GM21825 (cell line): ENCODE measurements around the gene KCNMA1.

Experiments
- ATAC-seq: cut with Tn5 transposase; IDR thresholded peaks from one replicate; pipeline ENCODE4 v1.9.1; 2021; ENCODE audit warnings: mild to moderate bottlenecking, moderate library complexity; ENCODE audit not compliant: unreplicated experiment

KCNMA1 gene

DNA sequence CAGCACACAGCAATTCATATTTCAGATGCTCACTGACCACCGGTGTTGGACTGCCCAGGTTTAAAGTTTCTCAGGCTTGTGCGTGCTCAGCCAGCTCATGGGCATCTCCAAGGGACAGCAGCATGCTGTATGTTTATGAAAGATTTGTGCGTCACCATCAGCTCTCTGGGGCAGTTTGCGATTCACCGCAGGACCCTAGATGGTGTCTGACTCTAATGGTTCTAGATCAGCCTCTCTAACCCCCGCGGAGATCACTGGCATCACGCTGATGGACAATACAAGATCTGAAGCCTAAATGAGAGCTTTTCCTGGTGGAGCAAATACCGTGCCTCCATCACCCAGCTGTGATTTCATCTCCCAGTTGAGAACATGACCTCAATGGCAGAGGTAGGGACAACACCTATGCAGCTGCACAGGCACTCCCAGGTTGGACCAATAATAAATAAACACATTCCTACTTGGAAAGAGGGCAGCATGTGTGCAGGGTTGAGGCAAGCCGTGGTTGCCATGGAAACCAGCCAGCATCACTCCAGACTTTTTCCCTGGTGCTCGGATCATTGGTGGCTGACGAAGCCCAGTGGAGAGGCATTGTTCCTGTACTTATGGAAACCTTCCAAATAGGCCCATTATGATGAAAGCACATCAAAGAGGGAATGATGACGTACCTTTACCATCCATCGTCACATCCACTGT, 253.6 kb downstream of the KCNMA1 start:
- no peak for ATAC-seq

DNA sequence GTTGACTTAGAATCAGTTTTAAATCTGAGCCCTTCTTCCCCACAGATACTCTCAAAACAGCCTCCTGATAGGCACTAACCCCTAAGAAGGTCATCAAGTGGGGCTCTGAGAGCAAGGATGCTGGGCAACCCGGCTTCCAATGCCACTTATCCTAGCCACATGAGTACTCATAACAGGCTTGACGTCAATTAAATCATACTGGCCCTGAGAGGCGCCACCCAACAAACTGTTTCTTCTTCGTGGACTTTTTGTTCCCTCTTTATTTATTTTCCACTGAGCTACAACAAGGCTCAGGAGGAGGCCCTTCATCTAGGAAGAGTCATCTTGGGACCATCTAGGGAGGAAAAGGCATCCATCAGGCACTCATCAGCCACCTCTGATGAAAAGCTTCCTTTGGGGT, 255.9 kb downstream of the KCNMA1 start:
- no peak for ATAC-seq

DNA sequence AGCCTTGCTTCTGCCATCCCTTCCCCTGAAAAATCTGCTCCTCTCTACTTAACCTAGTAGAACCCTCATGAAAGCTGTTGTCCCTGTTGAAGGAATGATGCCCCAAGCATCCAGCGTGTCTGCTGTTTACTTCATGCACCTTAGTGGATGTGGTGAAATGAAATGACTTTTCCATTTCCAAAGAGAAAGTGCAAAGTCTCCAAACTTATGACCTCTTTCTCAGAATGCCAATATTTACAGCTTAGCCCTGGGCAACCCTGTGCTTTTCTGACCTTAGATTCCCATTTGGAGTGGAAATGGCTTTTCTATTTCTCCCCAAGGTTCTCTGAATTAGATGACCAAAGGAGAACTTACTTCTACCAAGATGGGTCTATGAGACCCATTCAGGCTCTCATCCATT, 256.9 kb downstream of the KCNMA1 start:
- no peak for ATAC-seq

DNA sequence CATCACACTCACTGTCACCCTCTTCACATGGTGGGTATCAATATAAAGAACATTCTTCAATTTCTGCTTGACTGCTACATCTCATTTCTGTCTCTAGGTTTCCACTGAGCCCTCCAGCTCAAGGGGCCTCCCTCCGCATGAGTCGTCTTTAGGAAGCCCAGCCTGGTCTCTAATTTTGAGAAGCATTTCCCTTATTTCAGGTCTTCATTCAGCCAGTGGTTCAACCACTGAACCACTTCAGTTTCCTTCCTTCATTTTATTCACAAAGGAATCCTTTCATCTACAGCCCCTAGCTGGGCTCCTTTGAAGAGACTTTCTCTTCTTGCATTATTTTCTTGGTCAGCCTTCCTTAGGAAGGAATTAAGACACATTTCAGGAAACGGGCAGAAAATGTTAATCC, 257.4 kb downstream of the KCNMA1 start:
- ATAC-seq = no peak

DNA sequence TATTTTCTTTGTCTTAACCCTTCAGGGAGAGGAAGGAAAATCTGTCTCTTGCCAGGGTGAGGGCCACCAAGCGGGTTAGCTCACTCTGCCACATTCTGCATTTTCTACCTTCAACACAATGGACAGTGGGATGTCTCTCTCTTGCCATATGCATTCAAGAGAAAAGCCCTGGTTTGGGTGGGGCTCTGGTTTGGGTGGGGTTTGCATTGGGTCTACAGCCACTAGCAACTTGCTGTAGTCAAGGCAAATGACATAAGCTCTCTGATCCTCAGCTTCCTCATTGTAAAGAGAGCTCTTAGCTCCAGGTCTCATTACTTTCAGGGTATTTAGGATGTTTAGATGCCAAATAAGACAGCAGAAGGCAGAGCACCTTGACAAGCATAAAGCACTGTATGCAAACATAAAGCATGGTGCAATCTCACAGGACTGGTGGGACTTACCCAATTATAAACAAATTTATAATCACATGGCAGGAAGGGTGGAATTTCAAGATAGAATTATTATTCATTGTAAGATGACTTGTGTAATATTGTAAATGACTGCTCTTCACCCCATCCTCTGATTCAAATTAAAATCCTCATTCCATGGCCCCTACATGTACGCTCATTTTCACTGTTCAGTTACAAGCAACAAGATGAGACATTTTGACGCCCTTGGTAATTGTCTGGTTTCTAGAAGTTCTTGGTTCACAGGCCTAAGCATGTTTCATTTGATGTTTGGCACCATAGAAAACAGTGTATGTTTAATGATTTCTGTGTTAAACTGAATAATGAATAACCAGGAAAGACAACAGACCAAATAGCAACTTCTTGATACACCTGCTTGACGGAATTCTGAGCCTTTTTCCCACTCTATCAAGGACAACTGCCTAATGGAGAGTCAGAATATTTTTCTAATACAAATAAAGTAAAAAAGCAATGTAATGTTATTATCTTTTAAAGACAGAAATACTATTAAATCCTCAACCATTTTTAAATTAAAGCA, 258.9 kb downstream of the KCNMA1 start:
- ATAC-seq = no peak

DNA sequence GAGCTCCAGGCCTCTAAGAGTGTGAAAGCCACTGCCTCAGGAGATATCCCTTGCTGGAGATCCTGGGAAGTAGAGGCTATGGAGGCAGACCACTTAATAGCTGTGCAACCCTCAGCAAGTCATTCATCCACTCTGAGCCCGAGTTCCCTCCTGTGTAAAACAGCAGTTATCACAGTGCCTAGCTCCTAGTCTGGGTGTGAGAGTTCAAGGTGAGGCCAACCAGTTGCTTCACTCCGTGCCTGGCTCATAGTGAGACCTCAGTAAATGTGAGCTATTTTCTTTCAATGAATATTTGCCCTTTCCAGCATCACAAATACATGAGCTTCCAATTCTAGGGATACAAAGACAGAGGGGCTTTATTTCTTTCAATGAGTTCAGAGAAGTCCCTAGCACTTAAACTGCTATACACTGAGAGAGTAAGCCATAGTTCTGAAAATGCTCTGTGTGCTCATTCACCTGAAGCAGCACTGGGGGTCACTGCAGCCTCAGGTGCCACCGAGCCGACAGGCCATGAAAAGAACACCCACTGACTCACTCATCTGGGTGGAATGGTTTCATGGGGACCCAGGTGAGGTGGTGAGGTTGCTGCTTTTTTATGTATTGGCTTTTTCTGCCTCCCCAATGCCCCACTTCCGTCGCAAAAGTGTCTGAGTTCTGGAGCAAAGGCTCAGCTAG, 259.8 kb downstream of the KCNMA1 start:
- ATAC-seq = no peak

DNA sequence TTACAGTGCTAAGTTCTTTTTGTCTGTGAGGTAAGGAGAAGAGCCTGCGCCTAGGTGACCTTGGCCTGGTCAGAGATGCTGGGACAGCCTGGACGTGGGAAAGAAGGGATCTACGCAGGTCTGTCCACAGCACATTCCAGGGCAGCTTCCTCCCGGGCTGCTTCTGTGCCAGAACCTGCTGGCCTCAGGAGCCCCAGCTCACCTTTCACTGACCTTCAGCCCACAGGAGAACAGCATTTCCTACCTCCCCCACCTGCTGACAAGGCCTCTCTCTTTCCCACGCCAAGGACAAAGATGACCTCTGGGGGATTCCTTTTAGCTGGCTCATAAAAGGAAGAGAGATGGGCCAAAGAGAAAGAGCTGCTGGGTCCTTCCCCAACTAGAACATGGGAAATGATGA, 260.6 kb downstream of the KCNMA1 start:
- no peak for ATAC-seq

DNA sequence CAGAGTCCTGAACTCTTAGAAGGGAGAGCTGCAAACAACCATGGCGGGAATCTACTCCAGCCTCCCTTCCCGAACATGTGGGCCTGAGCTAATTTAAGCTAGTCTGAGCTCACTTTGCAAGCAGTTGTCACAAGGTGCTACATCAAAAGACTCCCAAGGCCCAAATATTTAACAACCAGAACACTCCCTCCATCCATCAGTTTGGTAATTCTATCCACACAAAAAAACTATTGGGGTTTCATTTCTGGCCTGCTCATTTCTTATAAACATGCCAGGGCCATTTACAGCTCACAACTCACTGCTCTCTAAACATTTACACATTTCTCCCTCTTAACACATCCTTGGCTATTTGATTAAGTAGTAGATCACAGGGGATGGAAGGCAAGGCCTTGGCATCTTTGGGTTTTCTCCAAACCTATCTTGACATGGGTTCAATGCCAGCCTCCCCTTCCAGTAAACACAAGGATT, 263.4 kb downstream of the KCNMA1 start:
- ATAC-seq = no peak

DNA sequence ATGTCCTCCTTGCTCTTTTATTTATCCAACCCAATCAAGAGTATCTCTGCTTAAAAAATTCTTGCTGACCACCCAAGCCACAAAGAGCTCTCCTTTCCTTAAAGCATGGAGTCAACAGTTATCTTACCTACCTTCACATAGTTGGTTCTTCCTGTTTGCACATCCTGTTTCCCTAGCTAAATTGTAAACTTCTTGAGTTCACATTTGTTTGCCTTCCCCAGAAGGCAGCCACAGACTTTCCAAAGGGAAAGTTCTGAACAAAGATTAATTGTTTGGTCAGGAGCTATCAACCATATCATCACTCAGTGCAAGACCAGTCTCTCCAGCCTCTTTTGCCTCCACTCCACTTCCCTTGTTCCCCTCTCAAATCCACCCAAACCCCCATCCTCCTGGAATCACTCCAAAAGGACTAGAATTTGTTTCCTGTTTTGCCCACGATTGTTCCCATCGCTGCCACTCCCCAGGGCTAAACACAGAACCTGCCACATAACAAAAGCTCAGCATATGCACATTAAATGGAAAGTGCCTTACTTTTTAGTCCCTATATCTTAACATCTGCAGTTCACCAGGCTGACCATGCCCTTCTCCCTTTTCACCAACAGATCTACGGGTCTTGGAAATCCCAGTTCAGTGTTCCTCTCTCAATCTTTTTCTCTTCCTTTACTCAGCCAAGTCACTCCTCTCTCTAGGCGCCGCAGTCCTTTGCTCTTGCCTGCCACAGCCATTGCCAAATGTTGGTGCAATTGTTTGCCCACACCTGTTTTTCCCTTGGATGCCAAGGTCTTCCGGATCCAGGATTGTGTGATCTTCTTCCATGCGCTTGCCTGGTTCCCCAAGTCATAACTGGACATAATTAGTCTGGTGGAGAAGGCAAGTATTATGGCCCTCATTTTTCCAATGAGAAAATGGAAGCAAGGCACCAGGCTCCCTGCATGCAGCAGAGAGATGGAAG, 265.5 kb downstream of the KCNMA1 start:
- no peak for ATAC-seq

DNA sequence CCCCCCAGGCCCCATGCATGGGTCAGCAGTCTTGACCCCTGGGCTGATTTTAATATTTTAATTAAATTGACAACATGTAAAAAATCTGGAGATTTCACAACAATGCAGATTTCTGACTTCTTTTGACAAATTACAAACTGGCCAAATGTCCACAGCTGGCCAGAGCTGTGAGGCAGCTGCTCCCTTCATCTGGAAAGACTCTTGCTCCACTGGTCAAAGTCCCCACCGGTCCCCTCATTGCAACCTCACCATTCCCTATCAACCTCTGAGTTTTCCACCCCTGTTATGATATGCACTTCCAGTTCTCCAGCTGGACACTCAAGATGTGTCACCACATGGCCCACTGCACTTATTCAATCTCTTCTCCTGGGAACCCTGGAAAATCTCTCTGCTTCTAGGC, 266.2 kb downstream of the KCNMA1 start:
- no peak for ATAC-seq

DNA sequence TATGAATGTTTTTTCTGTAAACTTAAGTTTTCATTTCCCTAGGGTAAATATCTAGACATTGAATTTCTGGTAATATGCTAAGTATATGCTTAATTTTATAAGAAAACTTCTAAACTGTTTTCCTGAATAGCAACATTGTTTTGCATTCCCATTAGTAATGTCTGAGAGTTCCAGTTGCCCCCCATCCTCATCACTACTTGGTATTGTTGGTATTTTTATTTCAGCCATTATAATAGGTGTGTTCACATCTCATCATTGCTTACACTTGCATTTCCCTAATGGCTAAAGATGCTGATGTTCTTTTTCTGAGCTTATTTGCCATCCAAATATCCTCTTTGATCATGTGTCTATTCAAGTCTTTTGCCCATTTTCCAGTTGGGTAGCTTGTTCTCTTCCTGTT, 269.6 kb downstream of the KCNMA1 start:
- no peak for ATAC-seq

DNA sequence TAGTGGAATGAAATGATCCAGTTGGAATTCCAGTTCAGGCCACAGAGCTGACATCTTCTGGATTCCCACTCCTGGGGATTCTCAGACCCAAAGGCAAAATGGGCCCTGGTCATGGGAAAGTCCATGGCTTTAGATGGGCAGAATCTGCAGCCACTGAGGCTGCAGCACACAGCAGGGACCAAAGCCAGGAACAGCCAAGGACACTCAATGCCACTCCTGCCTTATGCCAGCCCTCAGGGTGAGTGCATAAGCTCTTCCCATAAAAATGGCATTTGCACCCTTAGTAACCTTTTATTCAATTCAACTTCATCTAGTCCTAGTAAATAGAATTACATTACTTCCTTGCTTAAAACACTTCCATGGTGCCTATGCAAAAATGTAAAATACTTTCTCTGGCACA, 274.4 kb downstream of the KCNMA1 start:
- ATAC-seq = no peak

DNA sequence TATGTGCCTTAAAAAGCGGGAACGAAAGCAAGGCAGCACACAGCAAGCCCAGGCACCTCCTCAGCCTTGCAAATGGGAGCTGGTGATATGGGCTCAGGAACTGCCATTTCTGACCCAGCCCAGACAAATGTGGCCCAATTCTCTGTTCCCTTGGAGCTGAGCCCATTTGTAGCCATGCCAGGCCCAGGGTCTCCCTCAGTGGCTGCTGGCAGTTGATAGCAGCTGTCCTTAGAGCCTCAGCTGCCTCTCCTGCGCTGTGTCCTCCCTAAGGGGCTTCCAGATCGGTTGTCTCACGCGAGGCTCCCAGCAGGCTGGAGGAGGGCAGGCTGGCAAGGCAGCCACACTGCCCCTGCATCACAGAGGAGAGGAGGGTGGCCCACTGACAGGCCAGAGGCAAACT, 275.8 kb downstream of the KCNMA1 start:
- no peak for ATAC-seq

DNA sequence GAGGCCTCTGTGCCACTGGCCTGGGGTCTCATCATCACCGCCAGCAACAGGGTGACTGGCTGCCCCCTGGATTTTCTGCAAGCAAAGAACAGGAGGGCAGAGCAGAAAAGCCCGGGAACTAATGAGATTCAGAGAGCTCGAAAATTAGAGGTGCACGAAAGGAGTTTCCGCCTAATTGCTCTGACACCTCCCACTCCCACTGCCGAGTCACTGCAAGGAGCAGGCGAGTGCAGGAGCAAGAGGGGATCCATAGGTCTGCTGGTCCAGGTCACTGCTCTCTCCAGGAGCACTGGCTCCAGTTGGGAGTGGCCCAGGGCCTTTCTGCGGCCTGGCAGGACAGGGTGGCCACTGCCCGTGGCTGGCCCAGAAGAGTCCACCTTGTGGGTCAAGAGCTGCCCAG, 276.2 kb downstream of the KCNMA1 start:
- no peak for ATAC-seq

DNA sequence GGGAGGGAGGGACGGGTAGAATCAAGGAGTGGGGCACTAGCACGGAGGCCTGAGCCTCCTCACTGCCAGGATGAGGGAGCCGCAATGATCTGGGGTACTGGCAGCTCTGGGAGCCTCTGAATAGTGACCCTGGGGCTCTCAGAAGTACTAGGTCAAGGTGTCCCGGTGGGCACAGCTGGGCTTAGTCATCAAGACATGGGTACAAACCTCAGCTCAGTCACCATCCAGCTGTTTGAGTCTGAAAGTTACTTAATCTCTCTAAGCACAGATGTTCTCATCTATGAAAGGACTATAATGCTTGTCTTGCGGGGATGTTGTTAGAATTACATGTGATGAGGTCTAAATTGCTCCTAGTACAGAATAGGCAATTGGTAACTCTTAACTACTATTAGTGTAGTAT, 276.8 kb downstream of the KCNMA1 start:
- no peak for ATAC-seq

DNA sequence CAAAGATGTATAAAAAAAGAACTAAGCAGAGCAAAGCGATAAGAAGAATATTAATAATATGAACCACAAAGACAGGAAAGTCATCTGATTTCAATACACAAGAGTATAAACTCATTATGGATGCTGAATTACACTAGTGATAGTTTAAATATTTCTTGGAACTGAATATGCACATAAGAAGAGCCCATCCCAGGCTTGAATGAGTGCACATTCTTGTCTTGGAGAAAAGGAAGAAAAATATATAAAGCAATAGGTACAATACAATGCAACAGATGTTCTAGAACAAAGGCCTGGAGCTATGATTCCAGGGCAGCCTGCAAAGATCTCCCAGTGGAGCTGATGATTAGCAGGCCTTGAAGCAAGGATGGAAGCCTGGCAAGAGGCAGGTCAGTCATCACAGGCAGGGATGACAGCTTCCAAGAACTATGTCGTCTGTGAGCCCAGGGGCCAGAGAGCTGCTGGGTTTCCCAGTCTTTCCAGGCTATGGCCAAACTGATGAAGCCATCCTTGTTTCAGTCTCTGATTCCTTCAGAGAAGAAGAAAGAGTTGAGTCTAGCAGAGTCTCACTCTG, 277.6 kb downstream of the KCNMA1 start:
- ATAC-seq = no peak

DNA sequence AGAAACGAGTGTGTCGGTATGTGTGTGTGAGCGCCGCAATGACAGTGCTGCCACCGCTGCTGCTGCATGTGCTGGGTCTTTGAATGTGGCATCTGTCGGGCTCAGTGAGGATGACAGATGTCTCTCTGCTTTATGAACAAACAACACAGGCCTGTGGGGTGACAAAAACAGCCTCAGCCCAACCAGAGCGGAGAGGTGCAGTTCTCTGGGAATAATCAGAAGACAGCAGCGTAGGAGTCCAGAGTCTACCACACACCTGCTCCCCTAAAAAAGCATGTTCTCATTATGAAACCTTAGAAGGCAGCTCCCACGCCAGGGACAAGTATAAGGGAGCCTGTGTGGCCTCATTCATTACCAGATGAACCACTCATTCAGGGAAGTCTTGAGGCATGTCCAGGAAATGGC, 278.3 kb downstream of the KCNMA1 start:
- ATAC-seq = no peak

DNA sequence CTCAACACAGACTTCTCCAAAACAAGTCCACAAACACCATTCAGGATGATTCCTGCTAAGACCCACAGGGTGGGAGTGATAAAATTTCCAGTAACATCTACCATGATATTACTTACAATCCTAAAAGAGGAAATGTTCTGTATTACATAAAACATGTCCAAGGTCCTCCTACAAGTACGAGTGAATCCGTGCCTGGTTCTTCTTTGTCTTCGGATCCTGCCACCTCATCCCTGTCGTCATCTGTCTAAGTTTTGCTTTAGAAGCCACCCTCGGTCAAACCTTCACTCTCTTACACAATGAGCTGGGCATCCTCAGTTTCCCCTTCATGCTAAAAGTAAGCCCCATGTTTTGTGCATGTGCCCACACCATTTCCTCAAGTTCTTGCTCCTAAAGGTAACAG, 279.0 kb downstream of the KCNMA1 start:
- no peak for ATAC-seq

DNA sequence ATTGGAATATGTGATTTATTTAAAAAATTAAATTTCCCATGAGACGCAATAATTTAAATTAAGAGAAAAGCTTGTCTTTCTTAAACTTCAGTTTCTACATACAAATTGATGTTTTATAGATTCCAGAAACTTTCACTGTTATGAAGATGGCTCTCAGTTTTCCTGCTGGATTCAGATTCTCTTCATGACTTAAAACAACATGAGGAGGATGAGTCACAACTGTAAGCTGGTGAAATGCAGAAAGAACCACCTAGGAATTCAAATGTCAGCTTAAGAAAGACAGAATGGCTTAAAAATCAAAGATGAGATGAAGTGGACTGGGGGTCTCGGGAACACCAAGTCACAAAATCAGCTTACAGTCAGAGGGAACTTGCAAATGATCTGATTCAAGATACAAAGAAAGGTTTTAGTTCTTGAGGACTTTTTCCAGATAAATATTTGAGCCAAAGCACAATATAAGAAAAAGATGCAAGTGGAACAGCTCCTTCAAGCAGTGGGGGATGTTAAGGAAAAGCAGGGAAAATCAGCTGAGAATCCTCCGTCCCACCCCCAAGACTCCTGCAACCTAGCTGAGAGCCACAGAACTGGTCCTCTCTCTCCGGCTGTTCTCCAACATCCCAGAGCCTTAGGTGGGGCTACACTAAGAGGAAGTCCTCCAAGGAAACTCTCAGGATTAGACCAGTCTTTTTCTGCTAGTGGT, 279.8 kb downstream of the KCNMA1 start:
- no peak for ATAC-seq

DNA sequence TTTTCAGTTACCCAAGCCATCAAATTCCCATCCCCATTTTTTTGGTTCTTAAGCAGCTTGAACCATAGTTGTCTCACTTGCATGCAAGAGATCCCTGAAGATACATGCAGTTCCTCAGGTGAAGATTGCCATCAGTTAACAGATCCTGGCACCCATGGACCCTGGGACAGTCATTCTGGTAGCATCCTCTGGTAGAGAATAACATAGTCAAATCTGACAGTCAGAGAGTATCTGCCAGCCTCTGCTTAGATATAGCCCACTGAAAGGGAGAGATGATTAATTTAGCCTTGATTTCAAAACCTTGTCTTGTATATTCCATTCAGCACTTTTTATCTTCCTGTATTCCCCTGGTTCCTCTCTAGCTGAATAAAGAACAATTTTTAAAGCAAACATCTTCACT, 280.4 kb downstream of the KCNMA1 start:
- ATAC-seq = no peak
